ENCODE measurements around the gene MARCHF6. TPM values are rescaled to one million over a fixed set of nuclear protein-coding genes. Genes with fewer than 3 reads are reported as not detected.

MARCHF6 gene
- total and polyA plus RNA-seq, 9 of the 15 experiments (the other 6 are each of a cell fraction or from before 2014, with no cell fraction given): 74.1 to 456 (median 116) TPM

GRCh38 chr5:10354048-10354872 is 765 bp downstream of the MARCHF6 start (continued):
- TF ChIP-seq CREB3L1 (IDR thresholded peaks at IDR 0.05; ENCODE audit: borderline replicate concordance, low read depth): no peak
- TF ChIP-seq TRIM25 (IDR thresholded peaks at IDR 0.05; ENCODE audit: borderline replicate concordance): no peak
- no peak for TF ChIP-seq LARP7 (IDR thresholded peaks at IDR 0.05)
- no peak for TF ChIP-seq PHF8 (IDR thresholded peaks at IDR 0.05; ENCODE audit: borderline replicate concordance, low read length)
- no peak for TF ChIP-seq SAP30 (IDR thresholded peaks at IDR 0.05; ENCODE audit: borderline replicate concordance, insufficient read depth, low read depth, low read length, poor library complexity, severe bottlenecking)
- TF ChIP-seq SNAPC5 (CRISPR knock-in tag; IDR thresholded peaks at IDR 0.05): no peak
- TF ChIP-seq MAX (CRISPR knock-in tag; IDR thresholded peaks at IDR 0.05): no peak
- 0 out of 2 replicates have a peak, but pooled peaks have one; percentile 18 for TF ChIP-seq ARID3A (IDR thresholded peaks at IDR 0.05; ENCODE audit: borderline replicate concordance, low read depth, low read length)
- TF ChIP-seq SAFB (IDR thresholded peaks at IDR 0.05; ENCODE audit: borderline replicate concordance, low read depth, low read length): no peak
- no peak for TF ChIP-seq NFIC (IDR thresholded peaks at IDR 0.05)
- TF ChIP-seq TCF7L2 (IDR thresholded peaks at IDR 0.05; ENCODE audit: low read depth, low read length): no peak
- no peak for TF ChIP-seq MBD1 (CRISPR knock-in tag; IDR thresholded peaks at IDR 0.05)
- no peak for TF ChIP-seq CBFB (CRISPR knock-in tag; IDR thresholded peaks at IDR 0.05)
- no peak for TF ChIP-seq ZNF584 (CRISPR knock-in tag; IDR thresholded peaks at IDR 0.05; ENCODE audit: low read depth)
- no peak for TF ChIP-seq POLR2H (tag; IDR thresholded peaks at IDR 0.05; ENCODE audit: low read depth)
- no peak for TF ChIP-seq ZNF75A (CRISPR knock-in tag; IDR thresholded peaks at IDR 0.05)
- no peak for TF ChIP-seq ZNF239 (CRISPR knock-in tag; IDR thresholded peaks at IDR 0.05)
- no peak for TF ChIP-seq ZNF311 (CRISPR knock-in tag; IDR thresholded peaks at IDR 0.05)
- no peak for TF ChIP-seq MTA3 (IDR thresholded peaks at IDR 0.05; ENCODE audit: borderline replicate concordance)
- TF ChIP-seq ZKSCAN8 (CRISPR knock-in tag; IDR thresholded peaks at IDR 0.05): no peak
